ENCODE results near the gene CCDC12. TPM values are rescaled to one million over a fixed set of nuclear protein-coding genes. Genes with fewer than 3 reads are reported as not detected.

CCDC12 gene
- total RNA-seq, 2 donors from 2014 or later = 46.7 to 47.8 TPM

GRCh38 chr3:46942076-46942475, 34.5 kb downstream of the CCDC12 start:
- Histone ChIP-seq H3K9me3 (ENCODE audit: control insufficient read depth, low read length) (no peaks in the 10 kb centered on the region), H3K27ac (ENCODE audit: low read depth, low read length) (no peak overlapping the region), H3K9ac (ENCODE audit: extremely low read depth, low read length, poor library complexity, severe bottlenecking) (no peak overlapping the region), H3K4me1 (ENCODE audit: control insufficient read depth, insufficient read depth, low read length) (peaks cover 28% of the 10 kb centered on the region), H3K36me3 (ENCODE audit: control insufficient read depth, insufficient read depth, low read length) (peaks cover 52% of the 10 kb centered on the region), H3K4me3 (ENCODE audit: low read length) (no peak overlapping the region), H3K27me3 (ENCODE audit: control insufficient read depth, insufficient read depth, low read length, poor library complexity, severe bottlenecking) (no peaks in the 10 kb centered on the region)
- no peak for DNase-seq
- H3K27ac Mint-ChIP-seq = peak overlapping the region; percentile 78
- peaks cover 37% of the 10 kb centered on the region for H3K36me3 Mint-ChIP-seq (ENCODE audit: low read depth)
- no peaks in the 10 kb centered on the region for H3K9me3 Mint-ChIP-seq
- TF ChIP-seq CTCF (conservative IDR thresholded peaks at IDR 0.05) = no peak
- H3K27me3 Mint-ChIP-seq (ENCODE audit: insufficient read depth) = no peaks in the 10 kb centered on the region
- no peak overlapping the region for H3K4me3 Mint-ChIP-seq
- WGBS, 2 experiments (ENCODE audit: insufficient coverage in 1 of 2, insufficient read length in 1 of 2) = 92 to 94% methylated on average over 7 of the region's 7 CpGs
- H3K4me1 Mint-ChIP-seq = peaks cover 67% of the 10 kb centered on the region

GRCh38 chr3:46939578-46940445, 36.7 kb downstream of the CCDC12 start:
- Mint-ChIP-seq H3K4me1 (peaks cover 62% of the 10 kb centered on the region), H3K9me3 (no peaks in the 10 kb centered on the region), H3K36me3 (ENCODE audit: low read depth) (peaks cover 34% of the 10 kb centered on the region), H3K27me3 (ENCODE audit: insufficient read depth) (no peaks in the 10 kb centered on the region), H3K4me3 (no peak overlapping the region), H3K27ac (peak overlapping the region; percentile 70)
- Histone ChIP-seq H3K27ac (ENCODE audit: low read depth, low read length) (no peak overlapping the region), H3K9ac (ENCODE audit: extremely low read depth, low read length, poor library complexity, severe bottlenecking) (no peak overlapping the region), H3K4me1 (ENCODE audit: control insufficient read depth, insufficient read depth, low read length) (peaks cover 28% of the 10 kb centered on the region), H3K9me3 (ENCODE audit: control insufficient read depth, low read length) (no peaks in the 10 kb centered on the region), H3K4me3 (ENCODE audit: low read length) (no peak overlapping the region), H3K27me3 (ENCODE audit: control insufficient read depth, insufficient read depth, low read length, poor library complexity, severe bottlenecking) (no peaks in the 10 kb centered on the region), H3K36me3 (ENCODE audit: control insufficient read depth, insufficient read depth, low read length) (peaks cover 55% of the 10 kb centered on the region)
- no peak for DNase-seq
- WGBS, 2 experiments (ENCODE audit: insufficient coverage in 1 of 2, insufficient read length in 1 of 2) = 91 to 95% methylated on average over 7 to 12 of the region's 12 CpGs
- no peak for TF ChIP-seq CTCF (conservative IDR thresholded peaks at IDR 0.05)

GRCh38 chr3:46938118-46938517, 38.4 kb downstream of the CCDC12 start:
- no peaks in the 10 kb centered on the region for H3K27me3 ChIP-seq (ENCODE audit: control insufficient read depth, insufficient read depth, low read length, poor library complexity, severe bottlenecking)
- H3K9ac ChIP-seq (ENCODE audit: extremely low read depth, low read length, poor library complexity, severe bottlenecking) = no peak overlapping the region
- no peak overlapping the region for H3K4me3 Mint-ChIP-seq
- peaks cover 63% of the 10 kb centered on the region for H3K36me3 ChIP-seq (ENCODE audit: control insufficient read depth, insufficient read depth, low read length)
- H3K4me1 Mint-ChIP-seq = peaks cover 47% of the 10 kb centered on the region
- H3K4me1 ChIP-seq (ENCODE audit: control insufficient read depth, insufficient read depth, low read length) = peaks cover 14% of the 10 kb centered on the region
- no peak overlapping the region for H3K27ac ChIP-seq (ENCODE audit: low read depth, low read length)
- no peaks in the 10 kb centered on the region for H3K9me3 ChIP-seq (ENCODE audit: control insufficient read depth, low read length)
- H3K27ac Mint-ChIP-seq = peak overlapping the region; percentile 38
- TF ChIP-seq CTCF (conservative IDR thresholded peaks at IDR 0.05) = no peak
- H3K27me3 Mint-ChIP-seq (ENCODE audit: insufficient read depth) = no peaks in the 10 kb centered on the region
- 93 to 97% methylated on average over 2 of the region's 2 CpGs for WGBS, 2 experiments (ENCODE audit: insufficient coverage in 1 of 2, insufficient read length in 1 of 2)
- H3K9me3 Mint-ChIP-seq = no peaks in the 10 kb centered on the region
- peaks cover 34% of the 10 kb centered on the region for H3K36me3 Mint-ChIP-seq (ENCODE audit: low read depth)
- no peak overlapping the region for H3K4me3 ChIP-seq (ENCODE audit: low read length)
- no peak for DNase-seq
